K562 (cell line): ENCODE results near the gene MATCAP1. TPM values are rescaled to one million over a fixed set of nuclear protein-coding genes. Genes with fewer than 3 reads are reported as not detected.

Experiments
- ATAC-seq: fragments of 200-7000 bp; cut with Tn5 transposase; 3 replicates; pipeline ENCODE4 v1.9.1; 2020; ENCODE audit warnings: moderate library complexity
- BruUV-seq: library from RNA; stranded (reverse); fragments of 400-500 nt; replicated peaks from 2 replicates; lab custom pipeline; 2021; lab: Mats Ljungman, UMichigan
- CTCF ChIA-PET: fragments of 300-600 bp; formaldehyde crosslinking; extraction: SDS; loops from one replicate; lab custom pipeline; 2021; ENCODE audit warnings: low intra/inter-chr PET ratio; lab: Yijun Ruan, JAX
- POLR2A ChIA-PET: fragments of 300-600, 350-650 bp; sonication (Branson Sonifier 250); formaldehyde crosslinking; extraction: SDS; loops from one replicate; lab custom pipeline; 2021; ENCODE audit warnings: antibody characterized with exemption, inconsistent platforms; lab: Yijun Ruan, JAX
- DNase-seq, 4 experiments: peaks; one replicate each; pipeline versions ENCODE4 v3.0.0 to v3.0.0-alpha.2; 2011 to 2018; ENCODE audit warnings: low spot score in 3 of 4, mixed read lengths in 3 of 4; ENCODE audit errors: extremely low read depth in 1 of 4
- FAIRE-seq: peaks from 2 replicates; lab custom pipeline; 2011; peaks lifted over from hg19 to GRCh38; lab: Jason Lieb, UNC
- H2AFZ ChIP-seq: 2 replicates; pipeline ENCODE4 v1.6.0; 2011; ENCODE audit warnings: low read depth, low read length, control low read depth, inconsistent platforms
- H3K27ac ChIP-seq: fragments of 200-600 bp; 3 replicates; pipeline ENCODE4 v1.8.0; 2011; ENCODE audit warnings: low read depth, mild to moderate bottlenecking, control low read depth, inconsistent platforms, low read length, moderate library complexity, mixed read lengths; ENCODE audit errors: extremely low read depth
- H3K27me3 ChIP-seq, 2 experiments: fragments of 300-600 bp in 1 of 2; 2 replicates in 1 of 2; 3 replicates in 1 of 2; pipeline versions ENCODE4 v1.6.0 to v1.8.0; 2011; ENCODE audit warnings: inconsistent platforms in 2 of 2, low read length in 2 of 2, mild to moderate bottlenecking in 1 of 2, mixed read lengths in 1 of 2, moderate library complexity in 1 of 2; ENCODE audit not compliant: control insufficient read depth in 2 of 2, insufficient read depth in 2 of 2
- H3K36me3 ChIP-seq: fragments of 300-600 bp; 3 replicates; pipeline ENCODE4 v1.8.0; 2011; ENCODE audit warnings: mild to moderate bottlenecking, low read length, inconsistent platforms; ENCODE audit not compliant: control insufficient read depth, insufficient read depth
- H3K4me1 ChIP-seq, 2 experiments: fragments of 200-600 bp in 1 of 2; replicated peaks in 1 of 2; 2 replicates in 1 of 2; 3 replicates in 1 of 2; pipeline versions ENCODE4 v1.5.1 to v1.8.0; 2011; ENCODE audit warnings: inconsistent platforms in 2 of 2, low read length in 2 of 2, mild to moderate bottlenecking in 1 of 2, mixed read lengths in 1 of 2, moderate library complexity in 1 of 2; ENCODE audit not compliant: control insufficient read depth in 2 of 2, insufficient read depth in 2 of 2
- H3K4me2 ChIP-seq: 2 replicates; pipeline ENCODE4 v1.6.1; 2011; ENCODE audit warnings: low read length, control low read depth, inconsistent platforms, mixed read lengths; ENCODE audit not compliant: insufficient read depth
- H3K4me3 ChIP-seq: fragments of 200-600 bp; sonication (generic), shearing (Covaris generic); 2 replicates; pipeline ENCODE4 v1.5.1; 2016; ENCODE audit warnings: control low read depth, inconsistent platforms
- H3K79me2 ChIP-seq: fragments of 200-600 bp; 3 replicates; pipeline ENCODE4 v1.8.0; 2011; ENCODE audit warnings: low read length, inconsistent platforms; ENCODE audit not compliant: control insufficient read depth, insufficient read depth
- H3K9ac ChIP-seq, 2 experiments: 2 replicates each; pipeline versions ENCODE4 v1.6.0 to v1.6.1; 2011; ENCODE audit warnings: low read depth in 2 of 2, low read length in 2 of 2, control low read depth in 1 of 2, inconsistent platforms in 1 of 2, mild to moderate bottlenecking in 1 of 2, mixed read lengths in 1 of 2; ENCODE audit not compliant: insufficient read depth in 1 of 2
- H3K9me1 ChIP-seq: one replicate; pipeline ENCODE4 v1.6.0; 2011; ENCODE audit warnings: inconsistent platforms, mild to moderate bottlenecking, low read length, moderate library complexity; ENCODE audit not compliant: control insufficient read depth, insufficient read depth
- H3K9me3 ChIP-seq: replicated peaks from 2 replicates; pipeline ENCODE4 v1.5.1; 2011; ENCODE audit warnings: low read depth, low read length, inconsistent platforms; ENCODE audit not compliant: control insufficient read depth, insufficient read depth
- H4K20me1 ChIP-seq: replicated peaks from 2 replicates; pipeline ENCODE4 v1.6.1; 2011; ENCODE audit warnings: low read length, inconsistent platforms, mixed read lengths; ENCODE audit not compliant: control insufficient read depth, insufficient read depth
- CEBPB ChIP-seq: fragments of 450-650 bp; IDR thresholded peaks from 2 replicates; pipeline ENCODE4 v1.6.1; 2016; ENCODE audit warnings: missing genetic modification characterization, missing compliant biosample characterization
- CREB5 ChIP-seq: fragments of 250-450 bp; sonication (Bioruptor Pico); IDR thresholded peaks from 2 replicates; pipeline ENCODE4 v1.5.0; 2020; ENCODE audit warnings: mild to moderate bottlenecking
- CTCF ChIP-seq, 3 experiments: IDR thresholded peaks in 2 of 3; conservative IDR thresholded peaks in 1 of 3; 2 replicates each; pipeline ENCODE4 v1.5.1; 2011 to 2012; ENCODE audit warnings: low read length in 3 of 3, mild to moderate bottlenecking in 3 of 3, control low read depth in 2 of 3, improper control_type of control experiment in 1 of 3, inconsistent platforms in 1 of 3, low read depth in 1 of 3, mixed read lengths in 1 of 3, moderate library complexity in 1 of 3; ENCODE audit not compliant: insufficient read depth in 2 of 3
- RAD21 ChIP-seq, 2 experiments: fragments of 250-450 bp in 1 of 2; fragments of 450-650 bp in 1 of 2; sonication (Bioruptor Pico) in 1 of 2; formaldehyde crosslinking in 1 of 2; IDR thresholded peaks in 1 of 2; conservative IDR thresholded peaks in 1 of 2; 2 replicates each; pipeline versions ENCODE4 v1.4.0 to v1.8.0; 2020 to 2022; ENCODE audit warnings: mild to moderate bottlenecking in 2 of 2, moderate library complexity in 1 of 2
- REST ChIP-seq, 2 experiments: fragments of 450-650 bp; formaldehyde crosslinking in 1 of 2; IDR thresholded peaks; 2 replicates each; pipeline versions ENCODE4 v1.4.0 to v1.6.1; 2014 to 2020; ENCODE audit warnings: mild to moderate bottlenecking in 2 of 2, borderline replicate concordance in 1 of 2, low read depth in 1 of 2
- ZNF589 ChIP-seq: fragments of 200-800 bp; sonication (Bioruptor generic); IDR thresholded peaks from 2 replicates; pipeline ENCODE4 v1.6.1; 2016; ENCODE audit warnings: low read depth, missing genetic modification characterization, missing compliant biosample characterization
- WGBS: fragments of 100-300 bp; shearing (Covaris generic); methylation state at CpG from one replicate; pipeline ENCODE4 v1.1.6; 2016; ENCODE audit warnings: low coverage, mixed read lengths; ENCODE audit not compliant: insufficient coverage; ENCODE audit errors: missing lambda C conversion rate; 5-methylcytosine and 5-hydroxymethylcytosine counted together
- in situ Hi-C: fragments of 300-500 bp; cut with MboI; formaldehyde crosslinking; loops from 4 replicates; pipeline ENCODE4 v1.15.0; 2018; ENCODE audit warnings: inconsistent platforms, mixed read lengths
- intact Hi-C: fragments of 100-400 bp; cut with micrococcal nuclease; formaldehyde crosslinking; loops from 2 replicates; pipeline ENCODE4 v1.14.2; 2022
- polyA plus RNA-seq, 8 experiments: library from polyadenylated mRNA; depleted of rRNA in 4 of 8; stranded (reverse) in 5 of 8; unstranded in 3 of 8; fragments of >200 nt; fragmentation: Nextera tagmentation in 2 of 8; fragmentation: Illumina TruSeq in 1 of 8; extraction: Ambion mirVana in 2 of 8; extraction: Trizol in 1 of 8; gene quantifications; 2 replicates each; pipeline versions ENCODE4 v1.2.1 to v1.2.3, GENCODE V29; 2011 to 2014; ENCODE audit warnings: inconsistent platforms in 1 of 8, missing spikeins in 1 of 8
- total RNA-seq, 7 experiments: library from RNA; depleted of rRNA in 6 of 7; stranded (reverse); fragments of >200 nt in 6 of 7; fragmentation: Illumina TruSeq in 2 of 7; extraction: Trizol in 2 of 7; gene quantifications; 2 replicates each; pipeline versions ENCODE4 v1.2.1 to v1.2.3, GENCODE V29; 2011 to 2021; ENCODE audit warnings: low replicate concordance in 1 of 7

MATCAP1 gene
- total and polyA plus RNA-seq, 9 of the 15 experiments (the other 6 are each of a cell fraction or from before 2014, with no cell fraction given), result 3.4 to 20.5 (median 10.3) TPM

GRCh38 chr16:67146523-67147357, 37.0 kb downstream of the MATCAP1 start:
- no peak overlapping the region for H3K4me2 ChIP-seq

More at GRCh38 chr16:67146523-67147357, 37.0 kb downstream of the MATCAP1 start:
- WGBS, result 71% methylated on average over 6 of the region's 7 CpGs
- Histone ChIP-seq H2AFZ (no peak overlapping the region), H3K27me3 (no peaks in the 10 kb centered on the region), H3K4me1 (peaks cover 0 to 26% of the 10 kb centered on the region in 2 experiments; a peak in 2 of 5 replicates), H3K79me2 (no peaks in the 10 kb centered on the region), H3K36me3 (peaks cover 71% of the 10 kb centered on the region), H3K9ac (no peak overlapping the region), H3K9me3 (no peaks in the 10 kb centered on the region), H4K20me1 (no peaks in the 10 kb centered on the region), H3K27ac (no peak overlapping the region), H3K9me1 (no peaks in the 10 kb centered on the region), H3K4me3 (no peak overlapping the region)
- FAIRE-seq (no peak), ATAC-seq (no peak), DNase-seq (no peak)
- ChIA-PET CTCF (no interaction called here), POLR2A (interaction anchor here (1.4 kb wide), 1 partner anchor 12 kb away, joined by 3 read pairs; no protein-coding TSS in a partner anchor)
- intact Hi-C loops, result no loop called here
- TF ChIP-seq CREB5 (CRISPR knock-in tag) (no peak), ZNF589 (no peak), CTCF (IDR thresholded peaks at IDR 0.05 in 2 of 3, conservative IDR thresholded peaks at IDR 0.05 in 1 of 3; ENCODE audit: insufficient read depth in 2 of 3, low read depth in 1 of 3, low read length in 3 of 3) (peak in 1 of 3 experiments; percentile 21; a peak in 2 of 6 replicates), CEBPB (tag) (no peak), REST (IDR thresholded peaks at IDR 0.05; ENCODE audit: borderline replicate concordance) (peak; percentile 14; the same call in 1 of the 2 replicates), REST (CRISPR knock-in tag; IDR thresholded peaks at IDR 0.05; ENCODE audit: low read depth) (no peak), RAD21 (CRISPR knock-in tag; conservative IDR thresholded peaks at IDR 0.05 in 1 of 2, IDR thresholded peaks at IDR 0.05 in 1 of 2) (0 out of 4 replicates have a peak, but pooled peaks of 1 of the 2 experiments have one; percentile 16)
- no TSS peak for BruUV-seq
- in situ Hi-C loops, result no loop called here
